KMS-11 (cell line): ENCODE measurements around the gene S1PR4.

Experiments
- H2AFZ ChIP-seq: fragments of 200-600 bp; sonication (generic); 2 replicates; pipeline ENCODE4 v1.6.1; 2016; ENCODE audit warnings: antibody characterized with exemption, mixed run types, low read depth
- H3K27ac ChIP-seq: fragments of 200-600 bp; sonication (generic); 2 replicates; pipeline ENCODE4 v1.6.1; 2016; ENCODE audit warnings: mild to moderate bottlenecking, mixed run types
- H3K27me3 ChIP-seq: fragments of 200-600 bp; sonication (generic); 2 replicates; pipeline ENCODE4 v1.6.1; 2017; ENCODE audit warnings: mild to moderate bottlenecking, low read depth, mixed run types, moderate library complexity; ENCODE audit not compliant: insufficient read depth
- H3K36me3 ChIP-seq: fragments of 200-600 bp; sonication (generic); 2 replicates; pipeline ENCODE4 v1.6.1; 2017; ENCODE audit warnings: mild to moderate bottlenecking, mixed run types; ENCODE audit not compliant: insufficient read depth
- H3K4me1 ChIP-seq: fragments of 200-600 bp; sonication (generic); 2 replicates; pipeline ENCODE4 v1.6.1; 2016; ENCODE audit warnings: mild to moderate bottlenecking, low read depth, mixed run types; ENCODE audit not compliant: poor library complexity, severe bottlenecking
- H3K4me2 ChIP-seq: fragments of 200-600 bp; sonication (generic); 2 replicates; pipeline ENCODE4 v1.7.0; 2016; ENCODE audit warnings: mild to moderate bottlenecking, mixed run types
- H3K4me3 ChIP-seq: fragments of 200-600 bp; sonication (generic); IDR thresholded peaks from 2 replicates; pipeline ENCODE4 v1.6.1; 2017; ENCODE audit warnings: low read depth, low read length, mixed read lengths; ENCODE audit not compliant: insufficient read depth
- H3K79me2 ChIP-seq: fragments of 200-600 bp; sonication (generic); 2 replicates; pipeline ENCODE4 v1.6.1; 2016; ENCODE audit warnings: low read depth, mixed run types; ENCODE audit not compliant: insufficient read depth
- H3K9ac ChIP-seq: fragments of 200-600 bp; sonication (generic); 2 replicates; pipeline ENCODE4 v1.6.1; 2016; ENCODE audit warnings: mild to moderate bottlenecking, mixed run types
- H4K20me1 ChIP-seq: fragments of 200-600 bp; sonication (generic); 2 replicates; pipeline ENCODE4 v1.6.1; 2016; ENCODE audit warnings: mild to moderate bottlenecking, mixed run types; ENCODE audit not compliant: insufficient read depth
- TF ChIP-seq, protein P1 (sequence below): fragments of 200-600 bp; sonication (generic); conservative IDR thresholded peaks from 2 replicates; pipeline ENCODE4 v1.6.1; 2017; ENCODE audit warnings: low read depth, mild to moderate bottlenecking, antibody characterized with exemption, low read length, moderate library complexity, mixed read lengths

The S1PR4 gene

DNA sequence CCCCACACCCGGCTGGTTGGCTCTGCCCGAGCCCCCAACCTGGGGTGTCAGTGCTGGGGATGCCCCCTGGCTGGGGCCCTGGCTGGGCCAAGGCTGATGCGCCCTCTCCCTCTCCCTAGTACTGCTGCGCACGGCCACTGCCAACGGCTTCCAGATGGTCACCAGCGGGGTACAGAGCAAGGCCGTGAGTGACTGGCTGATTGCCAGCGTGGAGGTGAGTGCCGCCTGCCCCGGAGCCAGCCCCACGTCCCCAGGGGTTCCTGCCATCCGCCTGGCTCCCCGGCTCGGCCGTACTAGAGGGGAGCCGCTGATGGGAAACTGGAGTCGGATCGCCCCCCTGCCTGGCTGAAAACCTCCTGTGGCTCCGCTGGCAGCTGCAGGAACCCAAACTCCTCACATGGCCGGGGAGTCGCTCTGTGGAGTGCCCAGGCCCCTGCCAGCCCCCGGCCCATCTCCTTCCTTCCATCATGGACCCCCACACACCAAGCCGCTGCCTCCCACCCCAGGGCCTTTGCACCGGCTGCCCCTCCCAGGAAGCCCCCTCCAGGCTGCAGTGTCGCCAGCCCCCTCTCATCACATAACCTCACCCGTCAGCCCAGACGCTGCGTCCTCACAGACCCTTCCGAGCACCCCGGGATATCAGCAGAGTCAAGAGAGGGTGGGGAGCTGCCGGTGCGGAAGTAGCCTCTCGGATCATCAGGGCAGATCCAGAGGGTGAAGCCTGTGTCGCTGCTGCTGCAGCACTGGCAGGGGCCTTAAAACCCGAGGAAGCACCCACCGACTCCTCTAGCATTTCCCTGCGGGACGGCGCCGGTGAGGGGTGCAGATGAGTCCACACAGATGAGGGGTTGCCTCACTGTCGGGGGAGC, 17.7 kb downstream of the S1PR4 start:
- TF ChIP-seq, protein P1, sequence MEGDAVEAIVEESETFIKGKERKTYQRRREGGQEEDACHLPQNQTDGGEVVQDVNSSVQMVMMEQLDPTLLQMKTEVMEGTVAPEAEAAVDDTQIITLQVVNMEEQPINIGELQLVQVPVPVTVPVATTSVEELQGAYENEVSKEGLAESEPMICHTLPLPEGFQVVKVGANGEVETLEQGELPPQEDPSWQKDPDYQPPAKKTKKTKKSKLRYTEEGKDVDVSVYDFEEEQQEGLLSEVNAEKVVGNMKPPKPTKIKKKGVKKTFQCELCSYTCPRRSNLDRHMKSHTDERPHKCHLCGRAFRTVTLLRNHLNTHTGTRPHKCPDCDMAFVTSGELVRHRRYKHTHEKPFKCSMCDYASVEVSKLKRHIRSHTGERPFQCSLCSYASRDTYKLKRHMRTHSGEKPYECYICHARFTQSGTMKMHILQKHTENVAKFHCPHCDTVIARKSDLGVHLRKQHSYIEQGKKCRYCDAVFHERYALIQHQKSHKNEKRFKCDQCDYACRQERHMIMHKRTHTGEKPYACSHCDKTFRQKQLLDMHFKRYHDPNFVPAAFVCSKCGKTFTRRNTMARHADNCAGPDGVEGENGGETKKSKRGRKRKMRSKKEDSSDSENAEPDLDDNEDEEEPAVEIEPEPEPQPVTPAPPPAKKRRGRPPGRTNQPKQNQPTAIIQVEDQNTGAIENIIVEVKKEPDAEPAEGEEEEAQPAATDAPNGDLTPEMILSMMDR = no peak
- H3K4me2 ChIP-seq = no peak overlapping the region
- no peak overlapping the region for H3K9ac ChIP-seq
- no peak overlapping the region for H2AFZ ChIP-seq
- no peaks in the 10 kb centered on the region for H3K27me3 ChIP-seq
- no peaks in the 10 kb centered on the region for H4K20me1 ChIP-seq
- H3K4me3 ChIP-seq = no peak overlapping the region
- H3K79me2 ChIP-seq = peaks cover 6% of the 10 kb centered on the region; the same call in 1 of the 2 replicates
- no peaks in the 10 kb centered on the region for H3K4me1 ChIP-seq
- no peak overlapping the region for H3K27ac ChIP-seq
- no peaks in the 10 kb centered on the region for H3K36me3 ChIP-seq

DNA sequence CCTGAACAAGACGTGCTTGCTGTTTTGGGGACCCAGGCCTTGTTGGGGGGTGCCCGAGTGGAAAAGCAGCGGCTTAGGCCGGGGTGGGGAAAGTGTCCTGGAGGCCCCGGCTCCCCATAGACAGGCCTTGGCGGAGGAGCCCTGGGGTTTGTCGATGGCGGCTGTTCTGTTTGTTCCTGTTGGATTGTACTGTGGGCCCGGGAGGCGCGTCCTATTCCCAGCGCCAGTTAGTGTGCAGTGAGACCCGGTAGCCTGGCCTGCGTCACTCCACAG, 18.3 kb downstream of the S1PR4 start:
- no peaks in the 10 kb centered on the region for H3K36me3 ChIP-seq
- no peak overlapping the region for H3K27ac ChIP-seq
- H3K9ac ChIP-seq = no peak overlapping the region
- H2AFZ ChIP-seq = no peak overlapping the region
- no peak overlapping the region for H3K4me2 ChIP-seq
- no peaks in the 10 kb centered on the region for H4K20me1 ChIP-seq
- H3K4me1 ChIP-seq = no peaks in the 10 kb centered on the region
- H3K27me3 ChIP-seq = no peaks in the 10 kb centered on the region
- TF ChIP-seq, protein P1 = no peak
- H3K79me2 ChIP-seq = peaks cover 1% of the 10 kb centered on the region; the same call in 1 of the 2 replicates
- H3K4me3 ChIP-seq = no peak overlapping the region

DNA sequence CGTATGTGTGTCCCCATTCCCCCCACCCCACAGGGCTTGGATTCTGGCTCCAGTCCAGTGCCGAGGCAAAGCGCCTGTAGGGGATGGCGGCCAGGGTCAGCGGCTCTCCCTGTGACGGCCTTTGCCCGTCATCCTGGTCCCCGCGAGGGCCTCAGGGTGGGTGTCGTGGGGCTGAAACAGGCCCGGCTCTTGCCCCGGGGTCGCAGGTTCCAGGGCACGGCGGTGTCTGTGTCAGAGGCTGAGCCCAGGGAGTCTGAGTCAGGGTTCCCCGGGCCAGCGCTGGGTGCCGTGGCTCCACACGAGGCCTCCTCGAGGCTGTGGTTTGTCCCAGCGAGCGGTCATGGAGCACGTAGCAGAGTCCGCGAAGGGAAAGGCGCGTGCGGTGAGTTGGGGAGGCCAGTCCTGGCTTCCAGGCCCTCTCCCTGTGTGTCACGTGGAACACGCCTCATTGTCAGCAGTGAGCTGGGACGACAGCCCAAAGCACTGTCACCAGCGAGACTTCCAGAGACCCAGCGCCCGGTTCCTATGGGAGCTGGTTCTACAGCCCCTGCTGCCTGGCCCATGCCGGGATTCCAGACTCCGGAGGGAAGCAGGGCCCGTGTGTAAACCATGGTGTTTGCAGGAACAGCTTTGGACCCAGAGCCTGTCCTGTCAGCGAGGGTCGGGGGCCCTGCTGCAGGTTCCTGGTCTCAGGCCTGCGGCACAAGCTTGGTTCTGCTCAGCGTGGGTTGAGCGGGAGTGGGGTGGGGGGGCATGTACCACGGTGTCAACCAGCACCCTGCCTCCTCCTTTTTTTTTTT, 20.5 kb downstream of the S1PR4 start:
- no peak overlapping the region for H3K9ac ChIP-seq

DNA sequence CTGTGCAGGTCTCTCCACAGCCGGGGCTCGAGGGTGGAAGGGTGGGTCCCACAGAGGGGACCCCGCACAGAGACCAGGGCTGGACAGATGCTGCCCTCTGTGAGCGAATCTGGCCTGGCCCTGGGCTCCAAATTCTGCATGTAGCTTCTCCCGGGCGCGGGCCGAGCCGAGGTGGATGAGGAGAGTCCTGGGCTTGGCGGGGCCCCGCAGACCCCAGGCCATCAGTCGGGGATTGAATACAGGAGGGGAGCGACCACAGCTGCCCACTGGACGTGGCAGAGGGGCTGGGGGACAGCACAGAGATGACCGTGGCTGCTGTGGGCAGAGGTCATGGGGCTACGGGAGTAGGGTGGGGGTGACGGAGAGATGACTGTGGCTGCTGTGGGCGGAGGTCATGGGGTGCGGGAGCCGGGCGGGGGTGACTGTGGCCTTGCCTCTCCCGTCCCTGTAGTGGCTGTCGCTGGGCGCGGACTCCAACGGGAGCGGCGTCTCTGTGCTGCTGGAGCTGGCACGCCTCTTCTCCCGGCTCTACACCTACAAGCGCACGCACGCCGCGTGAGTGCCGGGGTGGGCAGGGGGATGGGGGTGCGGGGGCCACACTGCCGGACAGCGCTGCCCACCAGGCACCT, 22.6 kb downstream of the S1PR4 start:
- Histone ChIP-seq H3K27me3 (no peaks in the 10 kb centered on the region), H3K9ac (no peak overlapping the region)

More for the DNA sequence above, 20.5 kb downstream of the S1PR4 start:
- no peak overlapping the region for H2AFZ ChIP-seq
- no peaks in the 10 kb centered on the region for H3K27me3 ChIP-seq
- H3K36me3 ChIP-seq = no peaks in the 10 kb centered on the region
- H3K4me1 ChIP-seq = no peaks in the 10 kb centered on the region
- H3K79me2 ChIP-seq = no peaks in the 10 kb centered on the region
- H3K27ac ChIP-seq = no peak overlapping the region
- no peak overlapping the region for H3K4me2 ChIP-seq
- no peak overlapping the region for H3K4me3 ChIP-seq
- no peaks in the 10 kb centered on the region for H4K20me1 ChIP-seq
- TF ChIP-seq, protein P1 = no peak

More for the DNA sequence above, 22.6 kb downstream of the S1PR4 start:
- Histone ChIP-seq H3K27ac (no peak overlapping the region), H2AFZ (no peak overlapping the region), H4K20me1 (no peaks in the 10 kb centered on the region), H3K4me2 (no peak overlapping the region), H3K79me2 (no peaks in the 10 kb centered on the region), H3K36me3 (no peaks in the 10 kb centered on the region), H3K4me3 (no peak overlapping the region), H3K4me1 (no peaks in the 10 kb centered on the region)
- TF ChIP-seq, protein P1 = no peak
